ENCODE results near the gene NPHP4.

The NPHP4 gene

DNA sequence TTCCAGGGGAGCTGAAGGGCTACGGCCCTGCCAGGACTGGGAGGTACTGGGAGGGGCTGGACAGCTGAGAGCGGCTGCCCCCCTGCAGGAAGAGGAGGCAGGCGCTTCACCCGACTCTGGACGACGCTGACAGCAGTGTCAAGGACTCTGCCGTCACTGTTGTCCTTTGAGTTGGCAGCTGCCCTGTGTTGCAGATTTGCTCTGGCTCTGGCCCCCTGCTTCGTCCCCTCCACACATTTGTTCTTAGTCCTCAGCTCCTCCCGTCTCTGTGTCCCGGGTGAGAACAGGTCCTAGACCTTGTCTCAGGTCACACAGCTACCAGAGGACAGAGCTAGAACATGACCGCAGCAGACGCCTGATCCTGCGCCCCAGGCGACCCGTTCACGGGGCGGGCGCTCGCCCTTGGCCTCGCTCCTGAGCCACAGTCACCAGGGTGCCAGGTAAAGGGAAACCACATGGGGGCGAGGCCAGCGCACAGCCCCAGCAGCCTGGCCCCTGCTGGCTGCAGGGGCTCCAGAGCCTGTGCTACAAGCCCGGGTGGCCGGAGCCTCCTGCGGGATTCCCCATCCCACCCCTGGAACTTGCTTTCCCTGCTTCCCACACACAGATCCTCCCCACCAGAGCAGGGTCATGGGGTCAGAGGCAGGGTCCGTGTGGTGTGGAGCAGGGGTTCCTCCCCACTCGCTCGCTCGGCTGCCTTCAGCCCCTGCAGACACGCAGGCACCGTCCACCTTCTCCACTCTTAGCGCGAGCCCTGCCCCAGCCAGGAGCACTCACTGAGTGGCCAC lies 10.7 kb upstream of the NPHP4 start:
- no peak for DNase-seq

DNA sequence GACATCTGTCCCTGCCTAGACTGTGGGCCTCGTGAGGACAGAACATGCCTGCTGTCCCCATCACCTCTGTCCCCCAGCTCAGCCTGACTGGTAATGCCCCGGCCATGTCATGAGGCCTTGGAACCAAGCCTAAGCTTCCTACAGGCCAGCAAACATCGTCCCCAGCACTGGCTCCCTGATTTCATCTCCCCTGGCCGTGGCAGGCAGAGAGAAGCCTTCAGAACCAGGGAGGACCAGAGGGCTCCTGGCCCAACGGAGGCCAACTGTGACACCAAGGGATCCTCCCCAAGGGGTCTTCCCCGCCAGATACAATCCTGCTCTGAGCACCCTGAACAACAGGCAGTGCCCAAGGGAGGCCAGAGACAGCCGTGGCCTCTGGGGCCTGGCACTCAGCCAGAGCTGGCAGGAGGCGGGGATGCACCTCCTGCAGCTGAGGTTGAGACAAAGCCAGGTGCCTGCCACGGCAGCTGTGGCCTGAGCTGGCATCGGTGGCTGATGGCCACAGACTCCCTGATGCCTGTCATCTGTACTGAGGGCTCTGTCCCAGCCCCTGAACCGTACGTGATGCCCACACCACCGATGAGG lies 9.9 kb upstream of the NPHP4 start:
- no peak for DNase-seq

DNA sequence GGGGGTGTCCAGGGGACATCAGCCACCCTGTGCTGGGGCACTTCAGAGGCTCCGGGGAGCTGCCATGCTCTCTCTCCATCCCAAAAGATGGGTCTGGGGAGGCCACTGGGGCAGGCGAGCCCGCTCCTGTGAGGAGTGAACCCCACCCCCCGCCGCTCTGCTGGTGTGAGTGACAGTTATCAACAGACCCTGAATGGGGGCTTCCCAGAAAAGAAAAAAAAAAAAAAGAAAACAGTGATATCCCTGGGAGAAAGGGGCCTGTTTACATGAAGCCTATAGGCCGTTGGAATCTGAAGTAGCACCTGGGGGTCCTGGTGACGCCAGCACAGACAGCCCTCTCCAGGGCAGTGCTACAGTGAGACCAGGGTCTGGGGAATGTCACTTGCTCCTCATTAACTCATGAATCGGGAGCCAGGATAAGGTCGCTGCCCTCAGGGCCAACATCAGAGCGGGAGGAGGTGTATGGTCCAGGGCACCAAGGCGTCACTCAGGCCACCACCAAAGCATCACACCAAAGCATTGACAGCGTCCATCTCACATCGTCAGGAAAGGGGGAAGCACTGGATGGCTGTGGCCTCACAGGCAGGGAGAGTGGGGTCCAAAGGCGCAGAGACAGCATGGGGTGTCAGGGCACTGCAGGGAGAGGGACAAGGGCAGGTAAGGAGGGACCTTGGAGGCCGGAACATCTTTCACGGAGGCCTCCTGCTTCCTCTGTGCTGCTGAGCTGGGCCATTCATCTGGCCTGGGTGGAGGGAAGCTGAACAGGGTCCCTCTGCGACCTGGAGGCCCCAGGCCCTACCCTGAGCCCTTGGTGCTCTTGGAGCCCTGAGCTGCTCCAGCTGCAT lies 8.4 kb upstream of the NPHP4 start:
- no peak for DNase-seq

DNA sequence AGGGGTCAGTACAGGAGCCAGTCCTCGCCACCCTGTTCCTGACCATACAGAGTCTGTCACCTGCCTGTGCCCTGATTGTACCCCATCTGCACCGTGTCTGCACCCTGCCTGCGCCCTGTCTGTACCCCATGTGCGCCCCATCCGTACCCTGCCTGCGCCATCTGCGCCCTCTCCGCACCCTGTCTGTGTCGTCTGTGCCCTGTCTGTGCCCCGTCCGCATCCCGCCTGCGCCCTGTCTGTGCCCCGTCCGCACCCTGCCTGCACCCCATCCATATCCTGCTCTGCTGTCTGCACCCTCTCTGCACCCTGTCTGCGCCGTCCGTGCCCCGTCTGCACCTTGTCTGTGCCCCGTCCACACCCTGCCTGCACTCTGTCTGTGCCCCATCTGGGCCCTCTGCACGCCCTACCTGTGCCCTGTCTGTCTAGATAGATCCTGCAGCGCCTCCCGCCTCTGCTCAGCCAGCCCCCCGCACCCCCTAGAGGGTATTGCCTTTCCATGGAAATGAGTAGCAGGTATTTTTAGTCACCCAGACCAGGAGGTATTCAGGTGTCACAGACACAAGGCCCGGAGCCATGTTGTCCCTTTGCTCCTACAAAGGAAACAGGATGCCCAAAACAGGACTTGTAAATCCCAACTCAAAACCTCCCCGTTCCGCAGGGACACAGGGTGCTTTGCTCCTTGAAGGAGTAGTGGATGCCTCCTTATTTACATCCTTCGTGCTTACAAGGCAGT lies 7.7 kb upstream of the NPHP4 start:
- no peak for DNase-seq

DNA sequence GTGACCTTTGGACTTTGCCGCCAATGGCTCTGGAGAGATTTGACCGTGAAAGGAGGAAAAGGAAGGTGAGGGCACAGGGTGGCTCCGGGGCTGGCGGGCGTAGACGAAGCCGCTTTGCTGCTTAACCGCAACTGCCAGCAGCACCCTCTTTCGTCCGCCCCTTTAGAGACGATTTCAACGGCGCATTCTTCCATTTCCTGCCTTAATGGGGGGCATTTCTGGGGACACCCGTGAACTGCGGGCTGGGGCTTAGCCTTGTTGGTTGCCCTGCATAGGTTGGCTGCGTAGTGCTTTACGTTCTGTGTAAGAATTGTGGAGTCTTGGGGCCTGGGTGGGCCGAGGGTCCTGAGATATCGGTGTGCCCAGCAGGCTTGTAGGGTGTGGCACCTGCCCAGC lies 6.7 kb upstream of the NPHP4 start:
- no peak for DNase-seq

DNA sequence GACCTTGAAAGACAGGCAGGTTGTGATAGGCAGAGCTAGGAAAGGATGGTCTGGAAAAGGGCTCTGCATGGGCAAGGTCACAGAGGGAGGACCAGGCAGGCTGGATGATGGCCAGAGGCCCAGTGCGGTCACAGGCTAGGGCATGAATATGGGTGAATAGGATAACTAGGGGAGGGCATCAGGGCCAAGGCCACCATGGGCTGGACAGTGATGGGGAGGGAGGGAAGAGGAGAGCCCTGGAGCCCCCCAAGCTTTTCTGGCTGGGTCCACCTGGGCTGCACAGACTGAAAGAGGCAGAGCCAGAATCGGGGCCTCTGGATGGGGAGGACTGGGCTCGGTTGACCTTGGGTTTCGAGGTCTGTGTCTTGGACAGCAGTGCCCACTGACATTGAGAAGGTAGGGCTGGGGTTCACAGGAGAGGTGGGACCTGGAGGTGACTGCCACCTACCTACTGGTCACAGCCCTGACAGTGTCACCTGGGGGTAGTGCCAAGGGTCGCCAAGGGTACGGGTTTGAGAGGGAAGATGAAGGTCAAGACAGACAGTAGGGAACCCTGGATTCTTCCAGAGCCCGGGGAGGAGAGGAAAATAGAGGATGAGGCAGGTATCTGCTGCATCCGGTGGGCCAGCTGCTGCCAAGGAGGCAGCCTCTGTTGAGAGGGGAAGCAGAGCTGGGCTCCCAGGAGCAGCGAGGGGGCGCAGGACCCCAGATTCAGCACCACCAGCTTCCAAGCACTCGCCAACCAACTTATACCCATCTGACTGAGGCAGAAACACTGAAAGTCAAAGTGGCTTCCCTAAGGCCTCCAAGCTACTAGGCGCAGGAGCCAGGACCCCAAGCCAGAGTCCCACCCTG lies 6.1 kb upstream of the NPHP4 start:
- no peak for DNase-seq

DNA sequence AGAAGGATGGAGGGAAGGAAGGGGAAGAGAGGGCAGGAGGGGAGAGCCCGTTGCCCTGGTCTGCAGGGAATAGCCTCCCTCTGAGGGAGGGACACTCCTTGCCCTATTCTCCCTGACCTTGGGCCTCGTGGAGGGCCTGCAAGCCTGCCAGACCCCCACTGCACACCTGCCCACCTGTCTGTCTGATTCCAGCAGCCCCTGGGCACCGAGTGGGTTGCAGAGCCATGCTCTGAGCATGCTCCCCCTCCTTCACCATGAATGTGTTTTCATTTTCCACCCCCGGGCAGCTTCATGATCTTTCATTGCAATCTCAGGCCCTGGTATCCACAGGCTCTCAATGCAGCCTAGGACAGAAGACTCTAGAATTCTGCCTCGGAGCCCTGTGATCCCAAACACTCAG lies 5.1 kb upstream of the NPHP4 start:
- DNase-seq: no peak

DNA sequence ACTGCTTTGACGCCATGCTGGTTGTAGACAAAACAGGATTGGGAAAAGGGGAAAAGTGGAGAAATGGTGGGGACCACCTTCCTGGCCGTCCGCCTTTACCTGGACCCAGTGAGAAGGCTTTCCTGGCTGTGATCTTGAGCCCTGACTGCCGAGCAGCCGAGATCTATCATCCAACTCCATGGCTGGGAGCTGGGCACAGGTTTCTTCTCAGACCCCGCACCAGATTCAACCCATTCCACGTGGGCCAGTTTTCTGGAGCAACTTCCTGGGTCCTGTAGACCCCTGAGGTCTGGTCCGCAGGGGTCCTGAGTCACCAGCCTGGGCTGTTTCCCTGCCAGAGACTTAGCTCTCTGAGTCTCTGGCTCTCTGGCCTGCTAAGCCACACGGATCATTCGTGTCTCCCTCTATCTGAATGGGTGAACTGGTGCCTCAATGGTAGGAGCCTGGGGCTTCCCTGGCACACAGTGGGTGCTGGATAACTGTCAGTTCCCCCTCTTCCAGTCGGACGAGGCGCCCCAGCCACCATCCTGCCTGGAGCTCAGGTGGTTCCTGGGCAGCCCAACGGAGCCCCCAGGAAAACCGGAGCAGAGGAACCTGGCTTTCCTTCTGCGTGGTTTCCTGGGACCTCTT lies 4.5 kb upstream of the NPHP4 start:
- no peak for DNase-seq

DNA sequence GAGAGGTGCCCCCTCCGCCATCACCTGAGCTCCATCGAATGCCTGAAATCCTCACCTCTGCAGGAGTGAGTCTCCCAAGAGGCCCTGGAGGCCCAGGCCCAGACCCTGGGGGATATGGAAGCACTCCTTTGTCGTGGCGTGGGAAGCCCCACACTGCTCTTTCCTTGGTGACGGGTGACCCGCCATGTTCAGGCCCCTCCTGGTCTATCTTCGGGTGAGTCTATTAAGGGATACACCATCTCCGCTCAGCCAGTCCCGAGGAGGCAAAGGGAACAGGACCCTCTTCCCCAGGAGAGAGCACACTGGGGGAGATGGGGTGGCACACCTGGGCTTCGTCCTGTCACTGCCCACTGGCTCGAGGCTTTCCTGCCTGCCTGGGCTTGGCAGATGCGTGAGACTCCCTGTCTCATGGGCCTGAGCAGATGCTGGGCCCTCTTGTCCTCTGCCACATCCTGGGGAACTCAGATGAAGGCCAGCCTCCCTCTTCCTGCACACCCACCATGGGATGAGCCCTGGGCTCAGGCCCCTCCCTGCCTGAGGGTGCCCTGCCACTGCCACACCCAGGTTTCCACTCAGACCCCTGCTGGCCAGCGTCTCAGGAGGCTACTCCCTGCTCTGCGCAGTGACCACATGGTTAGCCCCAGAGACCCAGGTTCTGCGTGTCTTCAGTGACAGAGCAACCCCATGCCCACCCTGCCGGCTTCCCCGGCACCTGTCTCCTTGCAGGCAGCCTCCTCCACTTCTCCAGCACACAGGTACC lies 3.8 kb upstream of the NPHP4 start:
- no peak for DNase-seq

DNA sequence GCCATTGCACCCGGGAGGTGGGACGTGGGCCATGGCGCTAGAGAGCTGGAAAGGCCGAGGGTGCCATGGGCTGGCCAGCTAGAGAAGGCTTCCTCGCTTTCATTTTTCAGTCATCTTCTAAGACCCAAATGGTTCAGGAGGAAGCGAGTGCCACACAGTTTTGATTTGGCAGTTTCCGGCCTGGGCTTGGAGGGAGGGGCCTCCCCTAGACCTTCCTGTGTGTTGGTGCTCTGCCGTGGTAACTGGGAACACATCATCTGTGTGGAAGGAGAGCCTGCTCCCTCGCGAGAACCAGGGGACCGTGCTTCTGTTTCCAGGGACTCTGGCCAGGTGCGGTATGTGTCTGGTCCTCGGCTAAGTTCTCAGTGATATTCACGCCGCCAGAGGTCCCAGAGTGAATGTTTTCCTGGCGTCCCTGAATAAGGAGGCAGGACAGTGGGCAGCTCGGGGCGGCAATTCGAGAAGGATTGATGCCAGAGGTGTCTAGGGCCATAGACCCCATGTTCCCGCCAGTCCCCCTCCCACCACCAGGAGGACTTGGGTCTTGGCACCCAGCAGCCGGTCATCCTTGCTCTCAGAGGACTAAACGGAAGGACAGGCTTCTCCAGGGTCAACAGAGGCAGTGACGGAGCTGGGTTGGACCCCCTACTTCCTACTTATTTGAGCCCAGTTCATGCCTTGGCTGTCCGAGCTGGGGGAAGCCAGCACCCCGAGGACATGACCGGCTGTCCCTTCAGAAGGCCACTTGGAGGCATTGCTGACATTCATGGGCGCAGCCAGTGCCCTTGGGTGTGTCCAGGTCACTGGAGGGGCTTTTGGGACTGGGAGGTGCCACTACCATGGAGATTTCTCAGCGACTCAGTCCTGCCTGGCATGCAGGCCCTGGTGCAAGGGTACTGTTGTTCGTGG lies 2.7 kb upstream of the NPHP4 start:
- DNase-seq: no peak

DNA sequence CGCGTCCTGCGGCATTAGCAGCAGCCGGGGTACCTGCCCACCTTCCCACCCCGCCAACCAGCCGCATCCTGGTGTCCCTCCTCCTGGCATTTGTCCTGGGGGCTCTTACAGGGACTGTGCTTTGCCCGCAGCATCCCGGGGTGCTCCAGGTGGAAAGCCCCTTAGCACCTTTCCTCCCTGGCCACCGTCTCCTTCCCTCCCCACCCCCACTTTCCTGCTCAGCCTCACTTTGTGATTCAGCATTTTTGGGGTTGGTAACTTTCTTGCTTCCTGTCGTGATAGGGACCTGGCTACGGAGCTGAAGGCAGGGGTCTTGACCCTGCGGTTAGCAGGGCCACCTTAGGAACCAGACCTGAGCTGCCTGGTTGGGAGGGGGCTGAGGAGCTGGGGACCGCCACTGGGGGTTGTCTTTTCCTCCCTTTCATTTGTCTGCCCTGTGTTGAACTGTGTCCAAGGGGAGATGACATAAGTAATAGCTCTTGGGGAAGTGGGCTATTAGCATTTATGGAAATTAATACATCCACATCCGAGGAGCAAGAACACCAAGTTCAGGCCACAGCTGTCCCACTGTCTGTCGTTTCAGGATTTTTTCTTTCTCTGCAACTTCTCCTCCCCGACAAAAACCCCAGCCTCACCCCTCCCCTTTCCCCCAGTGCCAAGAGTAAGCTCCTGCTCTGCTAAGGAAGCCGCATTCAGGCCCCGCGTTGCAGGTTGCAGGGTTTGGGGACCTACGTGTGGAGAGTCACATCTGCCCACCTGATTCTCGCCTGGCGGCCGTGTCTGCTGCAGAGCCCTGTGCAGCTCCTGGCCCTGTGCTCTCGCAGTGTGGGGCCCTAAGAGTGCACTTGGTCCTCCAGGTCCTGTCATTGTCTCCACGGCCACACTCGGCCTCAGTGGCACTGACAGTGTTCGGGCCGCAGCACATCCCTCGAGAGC lies 1.6 kb upstream of the NPHP4 start:
- no peak for DNase-seq

DNA sequence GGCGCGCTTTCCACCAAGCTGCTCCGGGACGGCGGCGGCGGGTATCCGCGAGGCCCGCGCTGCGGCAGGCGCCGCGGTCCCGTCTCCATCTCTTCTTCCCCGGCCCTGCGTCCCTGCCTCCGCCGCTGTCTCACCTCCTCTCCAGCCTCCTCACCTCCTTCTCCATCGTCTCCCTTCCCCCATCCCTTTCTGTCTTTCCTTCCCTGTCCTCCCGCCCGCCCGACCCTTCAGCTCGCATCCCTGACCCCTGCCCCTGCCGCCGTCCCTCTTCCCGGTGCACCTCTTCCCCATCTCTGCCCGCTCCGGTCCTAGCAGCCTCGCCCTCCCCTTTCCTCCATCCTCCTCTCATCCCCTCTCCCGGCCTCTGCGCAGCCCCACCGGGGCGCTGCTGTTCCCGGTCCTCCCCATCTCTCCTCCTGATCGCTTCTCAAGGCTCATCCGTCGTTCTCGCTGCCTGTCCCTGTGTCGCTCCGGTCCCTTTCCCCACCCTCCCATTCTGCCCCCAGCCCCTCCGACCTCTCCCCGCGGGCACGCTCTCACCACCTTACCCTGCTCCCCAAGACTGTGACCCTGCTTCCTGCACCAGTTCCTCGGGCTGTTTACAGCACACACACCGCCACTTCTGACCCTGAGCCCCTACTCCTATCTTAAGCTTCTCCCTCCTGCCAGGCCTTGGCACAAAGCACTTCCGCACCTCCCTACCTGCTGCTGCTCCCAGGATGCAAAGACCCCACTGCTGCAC lies 760 bp upstream of the NPHP4 start:
- no peak for DNase-seq

DNA sequence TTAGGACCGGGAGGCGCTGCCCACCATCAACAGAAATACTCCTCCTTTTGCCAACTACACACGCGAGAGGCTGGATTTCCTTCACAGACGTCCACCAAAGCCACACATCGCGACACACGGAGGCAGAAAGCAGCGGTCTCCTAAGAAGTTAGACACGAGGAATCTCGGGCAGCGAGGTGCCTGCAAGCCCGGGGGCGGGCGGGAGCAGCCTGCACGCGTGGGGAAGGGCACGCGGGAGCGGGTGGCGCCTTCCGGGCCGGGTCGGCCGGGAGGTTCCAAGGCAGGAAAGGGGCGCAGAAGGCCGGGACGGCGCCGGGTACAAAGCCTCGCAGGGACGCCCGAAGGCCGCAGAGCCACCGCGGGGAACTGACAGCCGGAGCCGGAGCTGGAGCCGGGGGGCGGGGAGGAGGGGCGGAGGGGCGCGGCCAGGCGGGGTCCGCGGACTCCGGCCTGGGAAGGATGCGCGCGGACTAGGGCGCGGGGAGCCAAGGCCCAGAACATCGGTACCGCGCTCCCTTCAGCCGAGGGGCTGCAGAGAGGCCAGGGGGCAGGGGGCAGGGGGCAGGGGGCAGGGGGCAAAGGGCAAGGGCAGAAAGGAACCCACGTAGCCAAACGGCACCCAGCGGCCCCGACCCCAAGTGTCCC lies 722 bp downstream of the NPHP4 start:
- no peak for DNase-seq

DNA sequence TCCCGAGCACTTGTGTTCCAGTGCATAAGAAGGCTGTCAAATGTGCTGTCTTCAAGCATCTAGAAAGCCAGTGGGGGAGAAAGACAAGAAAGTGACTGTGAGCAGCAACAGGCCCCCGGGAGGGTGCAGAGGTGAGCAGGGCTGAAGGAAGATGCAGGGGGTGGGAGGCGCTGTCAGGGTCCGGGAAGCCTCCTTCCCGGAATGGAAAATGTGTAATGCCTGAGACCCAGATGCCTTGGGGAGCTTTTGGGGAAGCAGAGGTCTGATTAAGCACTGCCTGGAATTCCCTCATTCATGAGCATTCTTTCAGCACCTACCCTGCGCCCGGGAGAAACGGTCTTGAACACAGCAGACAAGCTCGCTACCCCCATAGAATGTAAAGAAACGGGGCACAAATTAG lies 1.3 kb downstream of the NPHP4 start:
- no peak for DNase-seq

DNA sequence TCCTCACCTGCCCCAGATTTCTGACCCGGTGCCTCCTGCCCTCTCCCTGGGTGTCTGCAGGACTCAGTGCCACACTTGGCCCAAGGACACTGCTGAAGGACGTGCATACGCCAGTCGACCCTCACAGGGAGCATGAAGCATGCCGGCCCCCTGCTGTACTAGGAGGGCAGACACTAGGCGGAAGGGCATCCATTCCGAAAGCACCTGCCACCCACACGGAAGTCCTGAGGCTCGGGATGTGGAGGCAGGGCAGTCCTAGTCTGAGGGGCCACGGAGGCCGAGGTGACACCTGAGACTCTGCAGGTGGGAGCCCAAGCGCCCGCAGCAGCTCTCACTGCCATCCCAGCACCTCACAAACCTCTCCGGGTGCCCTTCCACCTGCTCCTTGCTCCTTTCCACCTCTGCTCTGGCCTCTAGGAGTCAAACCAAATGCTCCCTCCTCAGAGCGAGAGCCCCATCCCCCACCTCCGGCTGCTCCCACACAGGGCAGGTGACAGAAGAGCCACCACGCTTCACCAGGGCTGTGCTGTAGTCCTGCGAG lies 2.4 kb downstream of the NPHP4 start:
- DNase-seq: no peak

DNA sequence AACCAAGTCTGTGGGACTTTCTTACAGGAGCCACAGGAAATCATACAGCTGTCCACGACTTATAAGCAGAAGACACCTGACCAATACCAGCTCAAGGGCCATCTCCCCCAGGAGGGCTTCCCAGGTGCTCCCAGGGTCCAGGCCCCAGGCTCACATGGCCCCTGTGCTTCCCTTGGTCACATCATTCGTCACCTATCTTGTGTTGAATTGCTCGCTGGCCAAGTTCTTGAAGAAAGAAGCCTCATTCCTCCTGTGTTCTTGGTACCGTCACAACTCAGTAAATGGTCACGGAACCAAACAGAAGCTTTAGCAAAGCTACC lies 3.0 kb downstream of the NPHP4 start:
- DNase-seq: no peak

DNA sequence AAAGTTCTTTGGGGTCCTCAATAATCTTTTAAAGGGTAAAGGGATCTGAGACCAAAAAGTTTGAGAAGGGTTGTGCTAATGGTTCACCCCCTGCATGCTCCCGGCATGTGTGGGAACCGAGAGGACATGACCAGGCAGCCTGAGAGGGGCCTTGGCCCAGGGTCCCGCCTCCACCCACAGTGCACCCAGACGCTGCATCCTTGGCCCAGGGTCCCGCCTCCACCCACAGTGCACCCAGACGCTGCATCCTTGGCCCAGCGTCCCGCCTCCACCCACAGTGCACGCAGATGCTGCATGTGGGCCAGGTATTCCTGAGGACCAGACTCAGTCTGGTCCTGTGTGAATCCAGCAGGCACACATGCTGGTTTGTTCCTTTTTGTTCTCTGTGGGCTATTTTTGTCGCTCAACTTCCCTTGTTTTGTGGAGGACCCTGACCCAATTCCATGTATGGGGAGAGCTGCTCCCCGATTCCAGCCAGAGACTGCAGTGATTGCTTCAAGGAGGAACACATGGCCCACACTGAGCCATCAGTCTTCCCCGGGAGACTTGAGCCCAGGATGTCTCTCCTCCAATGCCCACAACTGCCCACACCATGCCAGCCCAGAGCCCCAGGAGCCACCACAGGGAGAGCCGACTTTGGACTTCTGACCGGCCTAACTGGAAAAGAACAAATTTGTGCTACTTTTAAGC lies 3.5 kb downstream of the NPHP4 start:
- no peak for DNase-seq
